NOMO-1 (cell line): ENCODE measurements around the gene CD247.

Experiments used
- DNase-seq, 2 experiments: peaks; one replicate each; lab custom pipeline; 2025; ENCODE audit not compliant: unreplicated experiment in 2 of 2; lab: John Stamatoyannopoulos, UW

The CD247 gene

DNA sequence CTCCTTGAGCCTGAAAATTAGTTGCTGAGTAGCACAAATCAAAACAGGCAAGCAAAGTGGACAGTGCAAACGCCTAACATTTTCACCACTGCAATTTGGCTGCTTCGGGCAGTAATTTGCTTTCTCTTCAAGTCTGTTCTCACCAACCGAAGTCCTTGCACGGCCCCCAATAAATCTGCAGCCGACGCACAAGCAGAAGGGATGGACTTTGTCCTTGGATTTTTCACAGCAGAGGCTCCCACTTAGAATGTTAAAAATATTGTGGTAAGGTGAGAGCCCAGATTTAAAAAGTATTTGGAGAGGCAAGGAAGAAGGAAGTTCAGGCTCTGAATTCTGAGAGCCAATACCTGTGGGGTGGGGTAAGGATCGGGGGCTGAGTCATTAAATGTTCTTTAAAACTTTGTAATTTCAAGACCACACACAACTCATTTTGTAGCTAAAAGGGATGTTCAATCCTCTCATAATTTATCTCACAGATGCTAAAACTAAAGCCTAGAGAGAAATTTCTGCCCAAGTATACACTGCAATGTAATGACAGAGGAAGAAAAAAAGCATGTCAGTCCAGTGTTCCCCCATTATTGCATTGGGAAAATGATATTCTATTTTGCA, 6.2 kb downstream of the CD247 start:
- DNase-seq: no peak

GRCh38 chr1:167511374-167511986, 6.8 kb downstream of the CD247 start:
- DNase-seq: no peak

DNA sequence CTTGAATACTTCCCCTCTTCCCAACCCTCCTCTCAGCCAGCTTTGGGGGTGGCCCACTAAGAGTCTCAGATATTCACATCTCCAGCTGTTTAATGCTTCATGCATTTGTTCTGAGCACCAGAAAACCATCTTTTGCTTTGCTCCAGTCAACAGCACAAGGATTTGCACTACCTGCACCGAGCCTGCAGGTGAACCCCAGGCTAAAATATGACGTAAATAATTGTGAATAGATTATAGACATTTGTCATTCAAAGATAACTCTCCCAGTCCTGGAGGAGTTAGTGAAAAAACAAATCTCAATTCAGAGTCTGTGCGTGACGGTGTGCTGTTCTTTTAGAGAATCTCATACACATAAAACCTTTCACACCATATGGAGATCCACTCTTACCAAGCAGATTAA, 7.4 kb downstream of the CD247 start:
- DNase-seq: no peak

GRCh38 chr1:167510244-167510643, 8.1 kb downstream of the CD247 start:
- DNase-seq: no peak

- DNase-seq: no peak
These were observed 8.7 kb downstream of the CD247 start for GRCh38 chr1:167509587-167509986.

GRCh38 chr1:167507719-167508118, 10.6 kb downstream of the CD247 start:
- no peak for DNase-seq

DNA sequence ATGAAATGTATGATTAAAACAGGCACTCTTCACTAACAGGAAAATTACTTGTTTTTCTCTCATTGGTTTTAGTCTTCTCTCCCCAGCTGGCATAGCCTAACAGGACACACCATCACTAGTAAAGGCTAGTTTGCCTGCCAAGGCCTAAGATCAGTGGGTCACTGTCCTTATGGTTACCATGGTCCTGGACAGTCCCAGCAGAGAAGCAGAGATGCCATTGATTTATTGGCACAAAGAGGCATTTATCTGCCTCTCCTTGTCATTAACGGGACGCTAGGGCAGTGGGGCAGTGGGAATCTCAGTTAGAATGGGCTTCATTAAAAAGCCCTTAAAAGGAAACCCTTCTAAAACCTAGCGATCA, 13.9 kb downstream of the CD247 start:
- no peak for DNase-seq

DNA sequence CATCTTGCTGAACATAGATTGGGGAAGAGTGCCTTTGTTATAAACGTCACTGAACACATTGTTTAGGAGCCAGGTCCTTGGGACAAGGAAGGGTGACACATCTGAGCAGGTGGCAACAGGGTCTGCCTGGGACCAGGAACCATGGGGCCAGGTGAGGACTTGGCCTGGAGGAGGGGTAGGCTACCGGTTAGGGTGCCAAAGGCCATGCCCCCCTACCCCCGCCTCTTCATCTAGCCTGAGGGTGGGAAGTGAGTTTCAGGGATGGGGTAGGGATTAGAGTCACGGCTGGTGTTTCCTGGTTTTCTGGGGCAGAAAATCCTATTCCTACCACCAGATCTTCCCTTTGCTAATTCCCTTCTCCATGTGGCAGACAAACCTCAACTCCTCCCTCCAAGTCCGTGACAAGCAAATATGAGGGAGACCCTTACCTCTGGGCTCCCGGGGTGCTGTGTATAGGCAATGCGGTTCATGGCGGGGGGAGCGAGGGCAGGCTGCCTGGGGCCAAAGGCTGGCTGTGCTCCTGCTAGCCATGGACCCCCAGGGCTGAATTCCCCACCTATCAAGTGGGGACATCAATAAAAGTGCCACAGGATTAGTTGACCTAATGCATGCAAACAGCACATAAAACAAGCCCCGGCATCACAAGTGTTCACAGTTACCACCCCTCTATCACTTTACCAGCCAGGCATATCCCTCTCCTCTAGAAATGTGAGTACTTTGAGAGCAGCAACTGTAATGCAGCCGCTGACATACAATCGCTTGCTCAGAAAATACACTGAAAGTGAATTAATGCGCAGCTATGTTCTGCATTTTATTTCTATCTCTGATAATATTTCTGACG, 14.5 kb downstream of the CD247 start:
- DNase-seq: no peak

DNA sequence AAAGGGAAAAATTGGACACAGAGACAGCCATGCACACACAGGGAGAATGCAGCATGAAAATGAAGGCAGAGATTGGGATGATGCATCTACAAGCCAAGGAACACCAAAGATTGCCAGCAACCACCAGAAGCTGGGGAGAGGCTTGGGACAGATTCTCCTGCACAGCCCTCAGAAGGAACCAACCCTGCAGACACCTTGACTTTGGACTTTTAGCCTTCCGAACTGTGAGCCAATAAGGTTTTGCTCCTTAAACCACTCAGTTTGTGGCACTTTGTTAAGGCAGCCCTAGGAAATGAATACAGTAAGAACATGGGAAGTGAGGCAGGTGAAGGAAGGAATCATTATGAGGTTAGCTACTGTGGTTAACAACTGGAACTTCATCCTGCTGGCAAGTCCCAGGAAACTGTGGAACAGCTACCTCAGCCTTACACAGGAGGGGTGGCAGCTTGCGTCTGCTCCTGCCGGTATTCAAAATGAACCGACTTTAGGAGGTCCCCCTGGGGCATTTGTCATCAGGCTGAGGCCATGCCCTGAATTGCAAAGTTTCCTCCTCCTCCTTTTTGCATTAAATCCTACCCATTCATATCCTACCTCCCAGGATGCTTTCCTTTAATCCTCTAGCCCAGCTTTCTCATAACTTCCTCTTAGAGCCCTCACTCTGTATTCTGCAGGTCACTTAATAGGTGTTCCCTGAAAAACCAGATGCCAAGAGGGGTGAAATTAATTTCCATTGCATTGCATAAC, 15.4 kb downstream of the CD247 start:
- DNase-seq: no peak

GRCh38 chr1:167502192-167502551, 16.2 kb downstream of the CD247 start:
- no peak for DNase-seq

DNA sequence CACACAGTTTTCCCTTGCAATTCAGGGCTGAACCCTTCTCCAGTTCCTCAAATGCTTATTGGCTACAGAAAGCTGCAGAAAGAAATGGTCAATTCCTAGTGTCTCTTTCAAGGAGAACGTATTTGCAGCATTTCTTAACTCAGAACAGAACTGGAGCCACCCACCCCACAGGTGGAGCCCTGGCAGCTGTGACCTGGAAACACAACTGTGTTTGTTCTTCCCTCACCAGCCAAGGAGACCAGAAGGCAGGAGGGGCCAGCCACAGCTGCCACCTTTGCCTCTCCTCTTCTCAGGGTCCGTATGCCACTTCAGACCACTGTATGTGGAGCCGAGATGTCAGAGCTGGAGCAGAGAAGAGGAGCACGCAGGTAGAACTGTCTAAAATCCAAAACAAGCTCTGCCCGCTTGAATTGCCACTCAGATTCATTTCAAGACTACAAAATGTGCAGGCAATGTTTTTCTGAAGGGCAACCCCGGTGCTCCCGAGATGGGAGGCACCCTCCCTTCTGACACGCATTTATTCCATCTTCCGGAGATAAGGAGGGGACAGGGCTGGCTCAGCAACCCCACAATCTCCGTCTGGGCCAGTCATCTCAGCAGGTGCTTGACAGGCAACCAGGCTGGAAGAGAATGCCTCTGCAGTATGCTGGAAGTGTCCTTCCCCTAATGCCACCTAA, 16.7 kb downstream of the CD247 start:
- DNase-seq: no peak

- no peak for DNase-seq
These were observed 18.0 kb downstream of the CD247 start for GRCh38 chr1:167500283-167500860.

GRCh38 chr1:167499664-167500101, 18.6 kb downstream of the CD247 start:
- peak in 1 of 2 experiments; percentile 57 for DNase-seq

- DNase-seq: no peak
These were observed 19.2 kb downstream of the CD247 start for GRCh38 chr1:167499106-167499505.

- peak in 1 of 2 experiments; percentile 24 for DNase-seq
These were observed 21.3 kb downstream of the CD247 start for GRCh38 chr1:167496797-167497619.

GRCh38 chr1:167493372-167493771, 25.0 kb downstream of the CD247 start:
- DNase-seq: no peak

DNA sequence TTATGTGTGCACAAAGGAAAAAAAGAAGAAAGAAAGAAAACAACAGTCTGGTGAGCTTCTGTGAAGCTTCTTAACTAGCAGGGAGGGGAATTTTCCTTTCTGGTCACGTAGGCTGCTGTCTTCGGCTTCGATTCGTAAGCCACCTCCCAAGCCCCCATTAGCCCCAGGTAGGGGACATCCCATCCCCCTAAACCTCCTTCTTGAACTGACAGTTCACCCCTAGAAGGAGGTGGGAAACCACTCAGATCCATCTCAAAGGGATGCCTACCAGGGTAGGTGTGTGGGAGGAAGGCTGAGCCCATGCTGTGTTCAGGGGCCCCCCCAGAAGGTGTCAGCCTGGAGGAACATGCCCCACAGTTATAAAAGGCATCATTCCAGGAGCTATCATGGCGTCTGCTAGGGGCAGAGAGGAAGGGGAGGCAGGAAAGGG, 25.8 kb downstream of the CD247 start:
- DNase-seq: no peak

- no peak for DNase-seq
These were observed 26.5 kb downstream of the CD247 start for GRCh38 chr1:167491586-167492461.

GRCh38 chr1:167490765-167491164, 27.6 kb downstream of the CD247 start:
- DNase-seq: no peak
